OCI-LY1 (cell line): ENCODE measurements around the gene PIK3R1.

Source experiments
- CTCF ChIP-seq: fragments of 200-600 bp; sonication (generic), shearing (Covaris generic); IDR thresholded peaks from 2 replicates; pipeline ENCODE4 v1.5.1; 2017; ENCODE audit warnings: mild to moderate bottlenecking, antibody characterized with exemption, low read length, moderate library complexity, mixed read lengths
- EZH2 ChIP-seq: fragments of 200-600 bp; sonication (generic), shearing (Covaris generic); IDR thresholded peaks from 2 replicates; pipeline ENCODE4 v1.8.0; 2017; ENCODE audit warnings: borderline replicate concordance, mixed run types, mild to moderate bottlenecking, antibody characterized with exemption, low read length, moderate library complexity, mixed read lengths

- no peak for TF ChIP-seq CTCF
- no peak for TF ChIP-seq EZH2
Observed at GRCh38 chr5:68193481-68194036, 22.0 kb upstream of the PIK3R1 start.
